Mesendoderm (in vitro differentiated cells): ENCODE measurements around the gene FAM111A.
"Not testable (repeated sequence)": the region's sequence is repeated elsewhere in the genome, so short reads cannot be mapped to it uniquely, and the experiment has no call there.

Experiments
- DNase-seq: peaks from one replicate; pipeline ENCODE4 v3.0.0; 2013
- H2AK5ac ChIP-seq: 2 replicates; pipeline ENCODE4 v1.6.1; 2013; ENCODE audit warnings: low read length, inconsistent platforms
- H2BK120ac ChIP-seq: 2 replicates; pipeline ENCODE4 v1.6.1; 2013; ENCODE audit warnings: low read depth, mild to moderate bottlenecking, low read length, moderate library complexity, mixed read lengths
- H2BK15ac ChIP-seq: replicated peaks from 2 replicates; pipeline ENCODE4 v1.6.1; 2013; ENCODE audit warnings: low read depth, mild to moderate bottlenecking, moderate library complexity
- H2BK5ac ChIP-seq: 2 replicates; pipeline ENCODE4 v1.6.1; 2013; ENCODE audit warnings: low read length, inconsistent platforms
- H3K18ac ChIP-seq: 2 replicates; pipeline ENCODE4 v1.6.1; 2013; ENCODE audit warnings: mild to moderate bottlenecking, low read length, mixed read lengths
- H3K23ac ChIP-seq: one replicate; pipeline ENCODE4 v1.6.1; 2013; ENCODE audit warnings: low read length
- H3K27ac ChIP-seq: 2 replicates; pipeline ENCODE4 v1.5.1; 2013; ENCODE audit warnings: low read depth, mild to moderate bottlenecking, inconsistent platforms, low read length, moderate library complexity
- H3K27me3 ChIP-seq: 2 replicates; pipeline ENCODE4 v1.6.1; 2013; ENCODE audit warnings: low read length, control low read depth, mild to moderate bottlenecking, inconsistent platforms; ENCODE audit not compliant: insufficient read depth, poor library complexity
- H3K36me3 ChIP-seq: 2 replicates; pipeline ENCODE4 v1.6.1; 2013; ENCODE audit warnings: low read length, inconsistent platforms; ENCODE audit not compliant: control insufficient read depth, insufficient read depth
- H3K4ac ChIP-seq: one replicate; pipeline ENCODE4 v1.6.1; 2013; ENCODE audit warnings: low read depth, mild to moderate bottlenecking, low read length, moderate library complexity
- H3K4me1 ChIP-seq: 2 replicates; pipeline ENCODE4 v1.6.1; 2013; ENCODE audit warnings: low read depth, low read length, inconsistent platforms; ENCODE audit not compliant: control insufficient read depth
- H3K4me2 ChIP-seq: 2 replicates; pipeline ENCODE4 v1.6.1; 2013; ENCODE audit warnings: low read length
- H3K4me3 ChIP-seq: 2 replicates; pipeline ENCODE4 v1.5.1; 2013; ENCODE audit warnings: mild to moderate bottlenecking, low read length
- H3K56ac ChIP-seq: one replicate; pipeline ENCODE4 v1.6.1; 2013; ENCODE audit warnings: low read length
- H3K79me1 ChIP-seq: 2 replicates; pipeline ENCODE4 v1.6.1; 2013; ENCODE audit warnings: low read length, inconsistent platforms
- H3K79me2 ChIP-seq: 2 replicates; pipeline ENCODE4 v1.6.1; 2013; ENCODE audit warnings: mild to moderate bottlenecking, low read length; ENCODE audit not compliant: control insufficient read depth, insufficient read depth
- H3K9ac ChIP-seq: 2 replicates; pipeline ENCODE4 v1.6.1; 2013; ENCODE audit warnings: low read length, inconsistent platforms
- H4K5ac ChIP-seq: one replicate; pipeline ENCODE4 v1.6.1; 2013; ENCODE audit warnings: low read length
- H4K8ac ChIP-seq: one replicate; pipeline ENCODE4 v1.6.1; 2013; ENCODE audit warnings: low read depth, mild to moderate bottlenecking, control low read depth, low read length, moderate library complexity
- WGBS: extraction: QIAGEN DNeasy Blood & Tissue Kit; methylation state at CpG from one replicate; pipeline ENCODE4 v1.1.7; 2013; ENCODE audit warnings: low lambda C conversion rate, missing lambda C conversion rate; ENCODE audit not compliant: insufficient coverage; ENCODE audit errors: extremely low coverage; 5-methylcytosine and 5-hydroxymethylcytosine counted together

Gene FAM111A

DNA sequence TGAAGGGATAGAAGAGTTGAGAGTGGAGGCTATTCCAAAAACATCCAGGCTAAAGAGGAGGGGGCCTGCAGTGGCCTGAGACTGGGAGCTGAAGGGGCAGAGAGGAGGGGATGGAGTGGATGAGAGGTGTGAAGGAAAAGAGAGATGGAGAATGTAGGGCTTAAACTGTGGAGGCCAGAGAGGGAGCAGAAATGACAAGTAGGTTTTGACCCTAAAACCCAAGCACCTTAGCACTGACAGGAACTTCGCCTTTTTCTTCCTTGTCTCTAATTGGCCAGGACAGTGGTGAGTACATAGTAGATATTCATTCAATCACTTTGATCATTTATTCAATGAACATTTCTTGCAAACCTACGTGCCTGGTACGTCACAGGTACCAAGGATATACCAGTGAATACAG lies 28.3 kb upstream of the FAM111A start:
- DNase-seq, result no peak
- Histone ChIP-seq H3K4me1 (no peaks in the 10 kb centered on the region), H3K27ac (no peak overlapping the region), H2BK15ac (no peak overlapping the region), H3K4me2 (no peak overlapping the region), H2BK5ac (no peak overlapping the region), H4K5ac (no peak overlapping the region), H3K9ac (no peak overlapping the region), H2BK120ac (no peak overlapping the region), H3K4me3 (no peak overlapping the region), H2AK5ac (no peak overlapping the region), H3K18ac (no peak overlapping the region), H3K4ac (no peak overlapping the region), H3K79me2 (no peaks in the 10 kb centered on the region), H3K56ac (no peak overlapping the region), H4K8ac (no peak overlapping the region), H3K27me3 (no peaks in the 10 kb centered on the region), H3K36me3 (peaks cover 5% of the 10 kb centered on the region), H3K79me1 (no peaks in the 10 kb centered on the region), H3K23ac (no peak overlapping the region)
- no CpG with 5 or more reads among the region's 3 CpGs for WGBS

- no peak overlapping the region for H3K9ac ChIP-seq
- H3K27ac ChIP-seq, result no peak overlapping the region
- no peak overlapping the region for H2BK15ac ChIP-seq
- no peak overlapping the region for H3K56ac ChIP-seq
- no peak overlapping the region for H3K4me3 ChIP-seq
- H3K4me1 ChIP-seq, result no peaks in the 10 kb centered on the region
- no peak overlapping the region for H3K4me2 ChIP-seq
- no peaks in the 10 kb centered on the region for H3K79me2 ChIP-seq
- H4K8ac ChIP-seq, result no peak overlapping the region
- H3K79me1 ChIP-seq, result no peaks in the 10 kb centered on the region
- no peaks in the 10 kb centered on the region for H3K27me3 ChIP-seq
- H3K23ac ChIP-seq, result no peak overlapping the region
- no peak overlapping the region for H3K18ac ChIP-seq
- no peak overlapping the region for H2AK5ac ChIP-seq
- H2BK120ac ChIP-seq, result no peak overlapping the region
- H2BK5ac ChIP-seq, result no peak overlapping the region
- H3K36me3 ChIP-seq, result peaks cover 5% of the 10 kb centered on the region
- no CpG with 5 or more reads among the region's 1 CpG for WGBS
- DNase-seq, result no peak
- no peak overlapping the region for H3K4ac ChIP-seq
- H4K5ac ChIP-seq, result no peak overlapping the region
Observed at GRCh38 chr11:59115553-59115952, 27.1 kb upstream of the FAM111A start.

DNA sequence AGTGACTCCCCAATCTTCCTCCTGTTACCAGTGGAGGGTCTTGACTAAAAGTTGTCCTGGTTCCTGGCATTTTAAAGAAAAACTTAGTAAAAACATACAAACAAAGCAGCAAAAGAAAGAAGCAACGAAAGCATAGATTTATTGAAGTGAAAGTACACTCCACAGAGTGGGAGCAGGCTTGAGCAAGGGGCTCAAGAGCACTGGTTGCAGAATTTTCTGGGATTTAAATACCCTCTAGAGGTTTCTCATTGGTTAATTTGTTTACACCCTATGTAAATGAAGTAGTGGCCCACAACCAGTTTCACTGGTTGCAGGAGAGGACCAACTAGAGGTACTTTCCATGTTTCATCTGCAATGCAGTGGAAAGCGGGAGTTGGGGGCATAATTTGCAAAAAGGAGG lies 24.9 kb upstream of the FAM111A start:
- WGBS, result no CpG with 5 or more reads among the region's 2 CpGs
- Histone ChIP-seq H3K23ac (no peak overlapping the region), H4K5ac (no peak overlapping the region), H3K9ac (no peak overlapping the region), H3K4me1 (no peaks in the 10 kb centered on the region), H3K36me3 (peaks cover 5% of the 10 kb centered on the region), H3K27me3 (no peaks in the 10 kb centered on the region), H4K8ac (no peak overlapping the region), H3K4me2 (no peak overlapping the region), H3K4ac (no peak overlapping the region), H3K27ac (no peak overlapping the region), H2BK15ac (no peak overlapping the region), H2AK5ac (no peak overlapping the region), H3K56ac (no peak overlapping the region), H2BK5ac (no peak overlapping the region), H3K79me1 (no peaks in the 10 kb centered on the region), H3K18ac (no peak overlapping the region), H3K4me3 (no peak overlapping the region), H2BK120ac (no peak overlapping the region), H3K79me2 (no peaks in the 10 kb centered on the region)
- no peak for DNase-seq

DNA sequence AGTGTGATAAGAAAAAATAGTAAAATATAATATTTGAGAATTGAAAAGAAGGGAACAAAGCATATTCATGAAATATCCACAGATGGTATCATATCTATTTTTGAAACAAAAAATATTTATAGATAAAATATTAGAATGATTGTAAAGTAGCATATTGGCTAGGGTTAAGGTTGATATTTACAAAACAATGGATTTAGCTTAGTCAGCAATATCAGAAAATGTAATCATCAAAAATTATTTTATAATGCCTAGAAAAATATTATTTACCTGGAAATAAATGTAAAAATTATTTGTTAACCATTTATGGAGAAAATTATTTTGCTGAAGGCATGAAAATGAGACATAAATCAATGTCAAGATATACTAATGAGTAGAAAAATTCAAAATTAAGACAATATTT lies 22.8 kb upstream of the FAM111A start:
- Histone ChIP-seq H4K8ac (no peak overlapping the region), H2BK15ac (no peak overlapping the region), H3K4ac (no peak overlapping the region), H3K56ac (no peak overlapping the region), H3K4me2 (no peak overlapping the region), H2BK120ac (no peak overlapping the region), H3K18ac (no peak overlapping the region), H3K4me1 (no peaks in the 10 kb centered on the region), H3K79me2 (no peaks in the 10 kb centered on the region), H2AK5ac (no peak overlapping the region), H3K23ac (no peak overlapping the region), H3K4me3 (no peak overlapping the region), H3K79me1 (no peaks in the 10 kb centered on the region), H3K27me3 (no peaks in the 10 kb centered on the region), H3K27ac (no peak overlapping the region), H2BK5ac (no peak overlapping the region), H4K5ac (no peak overlapping the region), H3K36me3 (peaks cover 3% of the 10 kb centered on the region), H3K9ac (no peak overlapping the region)
- no peak for DNase-seq

GRCh38 chr11:59135648-59136461 lies 6.8 kb upstream of the FAM111A start:
- Histone ChIP-seq H4K8ac (no peak overlapping the region), H3K79me1 (no peaks in the 10 kb centered on the region), H2BK120ac (no peak overlapping the region), H3K27ac (no peak overlapping the region), H3K9ac (no peak overlapping the region), H3K4me1 (no peaks in the 10 kb centered on the region), H3K4me2 (no peak overlapping the region), H4K5ac (no peak overlapping the region), H2BK15ac (no peak overlapping the region), H3K18ac (no peak overlapping the region), H3K4me3 (no peak overlapping the region), H3K56ac (peak overlapping the region; percentile 44), H3K4ac (no peak overlapping the region), H2AK5ac (no peak overlapping the region), H2BK5ac (no peak overlapping the region), H3K27me3 (no peaks in the 10 kb centered on the region), H3K79me2 (no peaks in the 10 kb centered on the region), H3K36me3 (no peaks in the 10 kb centered on the region), H3K23ac (no peak overlapping the region)
- peak; percentile 84 for DNase-seq
- WGBS, result no CpG with 5 or more reads among the region's 20 CpGs

DNA sequence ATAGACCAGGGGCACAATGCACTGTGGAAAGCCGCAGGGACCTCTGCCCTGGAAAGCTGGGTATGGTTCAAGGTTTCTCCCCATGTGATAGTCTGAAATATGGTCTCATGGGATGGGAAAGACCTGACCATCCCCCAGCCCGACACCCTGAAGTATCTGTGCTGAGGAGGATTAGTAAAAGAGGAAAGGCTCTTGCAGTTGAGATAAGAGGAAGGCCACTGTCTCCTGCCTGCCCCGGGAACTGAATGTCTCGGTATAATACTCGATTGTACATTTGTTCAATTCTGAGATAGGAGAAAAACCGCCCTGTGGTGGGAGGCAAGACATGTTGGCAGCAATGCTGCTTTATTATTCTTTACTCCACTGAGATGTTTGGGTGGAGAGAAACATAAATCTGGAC lies 6.1 kb upstream of the FAM111A start:
- H2BK15ac ChIP-seq, H3K27ac ChIP-seq, H3K4me1 ChIP-seq, H3K56ac ChIP-seq, H4K8ac ChIP-seq, H3K4ac ChIP-seq, H3K23ac ChIP-seq, H3K79me2 ChIP-seq, H3K4me3 ChIP-seq, H3K18ac ChIP-seq, H3K79me1 ChIP-seq, H2BK120ac ChIP-seq, H2BK5ac ChIP-seq, H4K5ac ChIP-seq, H3K36me3 ChIP-seq, H2AK5ac ChIP-seq, H3K27me3 ChIP-seq, H3K9ac ChIP-seq, H3K4me2 ChIP-seq: not testable (repeated sequence)
- WGBS, result no CpG with 5 or more reads among the region's 6 CpGs
- DNase-seq, result peak; percentile 6
